ENCODE measurements around the gene SLC6A17.

SLC6A17 gene

DNA sequence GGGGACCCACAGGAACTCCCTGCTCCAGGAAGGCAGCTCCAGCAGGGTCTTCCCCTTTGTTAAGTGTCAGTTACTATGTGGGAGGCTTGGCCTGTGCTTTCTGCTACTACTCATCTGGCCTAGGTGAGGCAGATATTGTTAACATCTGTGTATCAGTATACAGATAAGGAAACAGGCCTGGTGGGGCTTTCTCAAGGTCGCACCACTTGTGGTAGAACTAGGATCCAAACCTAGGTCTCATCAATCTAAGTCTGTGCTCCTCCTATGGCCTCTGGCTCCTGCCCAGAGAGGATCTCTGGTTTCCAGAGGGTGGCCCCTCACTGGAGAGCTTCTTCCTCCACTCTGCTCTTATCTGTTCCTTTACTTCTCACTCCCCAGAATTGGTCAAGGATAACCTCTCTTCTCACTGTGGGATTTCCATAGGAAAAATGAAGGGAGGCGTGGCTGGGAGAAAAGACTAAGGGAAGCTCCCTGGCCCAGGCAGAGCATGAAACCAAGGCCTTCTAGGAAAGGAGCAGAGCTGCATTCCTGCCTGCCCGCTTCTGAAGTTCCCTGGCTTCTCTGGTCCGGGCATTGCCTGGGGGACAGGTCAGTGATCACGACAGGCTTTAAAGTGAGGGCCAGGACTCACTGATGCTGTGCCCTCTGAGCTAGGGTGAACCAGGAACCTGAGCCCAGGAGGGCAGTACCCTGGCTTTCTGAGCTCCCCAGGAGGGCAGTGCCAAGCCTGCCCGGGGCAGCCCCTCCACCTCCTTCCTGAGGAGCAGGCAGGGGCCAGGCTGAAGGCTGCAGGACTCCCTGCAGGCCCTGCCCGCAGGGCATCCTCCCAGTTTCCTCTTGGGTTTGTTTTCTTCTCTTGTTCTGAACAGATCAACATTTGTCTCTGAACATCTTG, 65.6 kb downstream of the SLC6A17 start:
- in situ Hi-C loops (cut with MboI; ENCODE audit: low sequenced_read_pairs), result no loop called here

GRCh38 chr1:110216844-110217444, 66.7 kb downstream of the SLC6A17 start:
- in situ Hi-C loops (cut with MboI; ENCODE audit: low sequenced_read_pairs), result no loop called here

- in situ Hi-C loops (cut with MboI; ENCODE audit: low sequenced_read_pairs), result no loop called here
Measured at GRCh38 chr1:110218137-110218536, 67.8 kb downstream of the SLC6A17 start.

DNA sequence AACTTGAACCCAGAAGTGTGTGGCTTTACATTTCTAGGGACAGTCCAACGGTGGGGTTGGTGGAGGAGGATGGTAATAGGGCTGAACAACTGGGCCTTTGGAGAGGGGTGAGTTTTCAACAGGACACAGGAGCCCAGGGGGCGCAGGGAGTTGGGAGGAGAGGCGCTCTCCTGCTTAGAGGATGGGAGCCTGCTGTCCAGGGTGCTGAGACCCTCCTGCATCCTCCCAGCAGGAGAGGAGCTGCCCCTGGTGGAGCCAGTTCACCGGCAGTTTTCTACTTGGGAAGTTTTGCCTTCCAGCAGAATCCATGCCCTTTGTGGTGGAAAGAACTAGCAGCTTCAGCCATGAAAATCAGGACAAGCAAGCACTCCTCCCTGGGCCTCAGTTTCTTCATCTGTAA, 68.4 kb downstream of the SLC6A17 start:
- in situ Hi-C loops (cut with MboI; ENCODE audit: low sequenced_read_pairs), result no loop called here

DNA sequence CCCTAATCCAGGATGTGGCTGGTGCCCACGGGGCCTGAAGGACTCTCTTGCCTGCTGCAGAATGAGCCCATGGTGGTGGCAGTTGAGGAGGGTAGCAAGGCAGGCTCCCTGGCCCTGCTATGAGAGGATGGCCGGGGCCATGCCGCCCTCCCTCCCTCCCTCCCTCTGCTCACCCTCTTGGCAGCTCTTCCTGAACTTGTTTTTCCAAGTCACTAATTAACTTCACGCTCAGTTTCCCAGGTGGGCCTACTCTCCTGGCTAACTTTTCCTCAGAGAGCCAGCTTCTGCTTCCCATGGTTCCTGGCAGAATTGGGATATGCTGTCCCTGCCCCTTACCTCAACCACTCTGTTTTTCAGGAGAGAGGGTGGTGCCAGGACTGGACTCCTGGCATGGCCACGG, 70.0 kb downstream of the SLC6A17 start:
- in situ Hi-C loops (cut with MboI; ENCODE audit: low sequenced_read_pairs), result no loop called here

- in situ Hi-C loops (cut with MboI; ENCODE audit: low sequenced_read_pairs), result no loop called here
Measured at GRCh38 chr1:110221119-110221518, 70.8 kb downstream of the SLC6A17 start.

DNA sequence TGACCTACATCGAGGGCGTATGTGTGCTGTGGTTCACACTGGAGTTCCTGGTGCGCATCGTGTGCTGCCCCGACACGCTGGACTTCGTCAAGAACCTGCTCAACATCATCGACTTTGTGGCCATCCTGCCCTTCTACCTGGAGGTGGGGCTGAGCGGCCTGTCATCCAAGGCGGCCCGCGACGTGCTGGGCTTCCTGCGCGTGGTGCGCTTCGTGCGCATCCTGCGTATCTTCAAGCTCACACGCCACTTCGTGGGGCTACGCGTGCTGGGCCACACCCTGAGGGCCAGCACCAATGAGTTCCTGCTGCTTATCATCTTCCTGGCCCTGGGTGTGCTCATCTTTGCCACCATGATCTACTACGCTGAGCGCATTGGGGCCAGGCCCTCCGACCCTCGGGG, 72.8 kb downstream of the SLC6A17 start:
- in situ Hi-C loops (cut with MboI; ENCODE audit: low sequenced_read_pairs), result no loop called here

- in situ Hi-C loops (cut with MboI; ENCODE audit: low sequenced_read_pairs), result no loop called here
Measured at GRCh38 chr1:110223581-110223980, 73.3 kb downstream of the SLC6A17 start.

DNA sequence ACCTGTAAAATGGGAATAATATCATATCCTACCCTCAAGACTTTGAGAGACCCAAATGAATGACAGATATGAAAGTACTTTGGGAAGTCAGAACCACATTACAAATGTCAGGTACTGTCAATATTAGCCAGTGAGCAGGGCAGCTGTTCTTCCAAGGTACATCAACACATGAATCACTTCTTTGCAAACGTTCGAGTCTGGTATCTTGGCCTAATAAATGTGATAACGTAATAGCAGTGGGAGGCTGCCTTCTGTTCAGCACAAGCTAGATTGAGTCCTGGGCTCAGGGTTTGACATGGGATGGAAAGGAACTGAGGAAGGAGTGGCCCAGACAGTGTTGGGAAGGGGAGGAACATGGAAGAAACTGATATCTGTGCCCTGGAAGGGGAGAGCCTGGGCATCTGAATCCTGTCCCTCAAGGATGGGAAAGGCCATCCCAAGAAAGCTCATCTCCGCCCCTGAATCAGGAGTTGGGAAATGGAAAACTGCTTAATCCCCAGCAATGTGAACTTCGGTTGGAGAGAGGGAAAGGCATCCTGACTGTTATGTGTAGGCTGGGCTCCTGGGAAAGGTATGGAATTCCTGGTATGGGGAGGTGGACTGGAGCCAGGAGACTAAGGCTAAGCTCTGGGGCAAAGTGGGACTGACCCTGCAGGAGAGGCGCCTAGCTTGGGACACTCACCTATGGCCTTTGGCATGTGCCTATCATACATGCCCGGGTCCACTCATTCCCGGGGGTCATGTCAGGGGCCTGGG, 74.1 kb downstream of the SLC6A17 start:
- in situ Hi-C loops (cut with MboI; ENCODE audit: low sequenced_read_pairs), result no loop called here

GRCh38 chr1:110225212-110225611, 74.9 kb downstream of the SLC6A17 start:
- in situ Hi-C loops (cut with MboI; ENCODE audit: low sequenced_read_pairs), result no loop called here

DNA sequence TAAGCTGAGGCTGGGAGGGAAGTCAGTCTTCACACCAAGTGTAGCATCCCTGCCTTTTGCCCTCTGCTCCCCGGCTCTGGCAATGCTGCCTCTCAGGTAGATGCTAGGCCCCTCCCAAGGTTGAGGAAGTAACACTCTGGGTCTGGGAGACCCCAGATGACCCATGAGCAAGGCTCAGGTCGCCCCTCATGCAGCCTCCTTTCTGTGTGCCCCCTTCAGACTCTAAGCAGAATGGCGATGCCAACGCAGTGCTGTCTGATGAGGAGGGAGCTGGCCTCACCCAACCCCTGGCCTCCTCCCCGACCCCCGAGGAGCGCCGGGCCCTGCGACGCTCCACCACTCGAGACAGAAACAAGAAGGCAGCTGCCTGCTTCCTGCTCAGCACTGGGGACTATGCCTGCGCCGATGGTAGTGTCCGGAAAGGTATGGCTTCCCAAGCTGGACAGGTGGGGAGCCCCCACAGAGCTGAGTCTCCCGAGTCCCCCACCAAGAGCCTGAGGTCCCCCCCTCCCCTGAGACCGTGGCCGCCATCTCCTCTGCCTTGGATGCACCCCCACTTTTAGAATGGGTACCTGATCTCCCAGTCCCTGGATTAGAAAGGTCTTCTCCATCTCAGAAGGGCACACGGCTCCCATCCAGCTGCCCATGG, 75.6 kb downstream of the SLC6A17 start:
- in situ Hi-C loops (cut with MboI; ENCODE audit: low sequenced_read_pairs), result no loop called here

GRCh38 chr1:110227774-110228173, 77.5 kb downstream of the SLC6A17 start:
- in situ Hi-C loops (cut with MboI; ENCODE audit: low sequenced_read_pairs), result no loop called here

DNA sequence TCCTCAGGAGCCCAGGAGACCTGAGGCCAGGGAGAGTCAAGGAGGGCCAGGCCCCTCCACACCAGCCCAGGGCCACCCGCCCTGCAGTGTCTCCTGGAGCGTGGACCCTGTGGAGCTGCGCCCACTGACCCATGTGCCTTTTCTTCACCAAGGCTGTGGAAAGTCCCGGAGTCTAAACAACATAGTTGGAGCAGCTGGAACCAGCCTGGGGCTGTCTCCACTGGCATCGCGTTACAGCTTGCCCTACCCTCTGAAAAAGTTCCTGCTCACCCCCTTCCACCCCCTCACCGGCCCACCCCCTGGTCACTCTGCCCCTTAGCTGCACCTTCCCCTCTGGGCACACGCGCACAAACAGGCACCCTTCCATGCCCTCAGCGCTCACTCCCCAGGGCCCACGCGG, 78.1 kb downstream of the SLC6A17 start:
- in situ Hi-C loops (cut with MboI; ENCODE audit: low sequenced_read_pairs), result no loop called here

DNA sequence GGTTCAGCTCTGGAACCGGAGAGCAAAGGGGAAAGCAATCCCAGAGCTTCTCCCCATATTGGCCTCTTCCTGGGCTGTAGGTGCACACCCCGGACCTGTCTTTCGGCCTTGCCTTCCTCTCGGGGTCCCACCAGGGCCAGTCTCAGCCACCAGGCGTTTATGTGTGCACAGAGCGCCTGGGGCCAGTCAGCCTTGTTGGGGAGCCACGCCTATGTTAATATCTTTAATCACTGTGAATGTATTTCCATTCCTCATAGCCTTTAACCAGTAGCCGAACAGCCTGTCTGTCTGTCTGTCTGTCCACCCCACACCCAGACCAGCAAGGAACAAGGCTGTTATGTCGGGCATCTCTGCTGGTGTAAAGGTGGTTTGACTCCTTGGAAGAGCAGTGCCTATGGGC, 78.6 kb downstream of the SLC6A17 start:
- in situ Hi-C loops (cut with MboI; ENCODE audit: low sequenced_read_pairs), result no loop called here

GRCh38 chr1:110229348-110230001, 79.2 kb downstream of the SLC6A17 start:
- in situ Hi-C loops (cut with MboI; ENCODE audit: low sequenced_read_pairs), result no loop called here

DNA sequence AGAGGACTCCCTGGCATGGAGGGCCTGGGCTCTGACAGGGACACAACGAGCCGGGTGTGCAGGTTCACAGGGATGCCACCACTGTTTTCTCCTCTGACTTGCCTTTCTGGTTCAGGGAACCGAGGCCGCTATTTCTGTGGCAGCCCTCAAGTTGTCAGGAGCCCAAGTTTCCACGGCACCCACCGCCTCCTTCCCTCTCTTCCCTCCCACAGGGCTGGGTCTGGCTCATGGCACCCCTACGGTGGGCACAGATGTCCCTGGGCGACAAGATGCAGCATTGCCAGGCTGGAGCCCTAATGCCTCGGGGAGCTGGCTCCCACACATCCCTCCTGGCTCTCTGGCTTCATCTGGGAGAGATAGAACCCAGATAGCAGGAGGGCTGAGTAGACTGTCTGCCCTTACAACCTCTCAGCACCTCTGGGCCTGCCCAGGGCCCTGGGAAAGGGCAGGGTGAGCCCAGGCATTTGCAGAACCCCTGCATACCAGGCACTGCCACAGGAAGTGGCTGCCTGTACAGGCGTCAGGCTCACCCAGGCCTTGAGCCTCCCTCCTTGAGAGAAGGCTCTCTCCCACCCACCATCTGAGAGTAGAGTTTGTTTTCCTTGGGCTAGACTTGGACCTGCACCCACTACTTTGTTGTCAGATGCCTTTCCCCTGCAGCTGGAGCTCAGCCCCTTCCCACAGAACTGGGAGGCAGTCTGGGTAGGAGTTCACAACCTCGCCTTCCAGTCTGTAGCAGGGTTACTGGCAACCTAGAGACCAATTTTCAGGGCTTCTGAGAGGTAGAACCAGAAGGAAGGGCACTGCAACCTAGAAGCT, 80.3 kb downstream of the SLC6A17 start:
- in situ Hi-C loops (cut with MboI; ENCODE audit: low sequenced_read_pairs), result no loop called here

- in situ Hi-C loops (cut with MboI; ENCODE audit: low sequenced_read_pairs), result no loop called here
Measured at GRCh38 chr1:110233861-110234260, 83.6 kb downstream of the SLC6A17 start.

- in situ Hi-C loops (cut with MboI; ENCODE audit: low sequenced_read_pairs), result no loop called here
Measured at GRCh38 chr1:110234691-110235090, 84.4 kb downstream of the SLC6A17 start.

GRCh38 chr1:110235181-110235833, 85.0 kb downstream of the SLC6A17 start:
- in situ Hi-C loops (cut with MboI; ENCODE audit: low sequenced_read_pairs), result no loop called here
